SK-N-SH treated with all-trans-retinoic acid at 6 μM for 48 hours (cell line): Measurements from ENCODE around the gene EIF3A.

Experiments
- ATAC-seq: fragments of 200-7000 bp; cut with Tn5 transposase; 3 replicates; pipeline ENCODE4 v1.9.1; 2020; ENCODE audit warnings: mild to moderate bottlenecking, moderate library complexity
- ARNTL ChIP-seq: fragments of 450-650 bp; formaldehyde crosslinking; IDR thresholded peaks from 2 replicates; pipeline ENCODE4 v1.5.0; 2020; ENCODE audit warnings: low read depth, mild to moderate bottlenecking, moderate library complexity, borderline replicate concordance
- CSDC2 ChIP-seq: fragments of 250-450 bp; sonication (Bioruptor Pico); IDR thresholded peaks from 2 replicates; pipeline ENCODE4 v1.5.0; 2020; ENCODE audit warnings: mild to moderate bottlenecking, moderate library complexity
- CSRNP3 ChIP-seq: fragments of 250-450 bp; sonication (Bioruptor Pico); IDR thresholded peaks from 2 replicates; pipeline ENCODE4 v1.5.1; 2021; ENCODE audit warnings: mild to moderate bottlenecking, moderate library complexity
- ESRRG ChIP-seq: fragments of 250-450 bp; sonication (Bioruptor Pico); IDR thresholded peaks from 2 replicates; pipeline ENCODE4 v1.6.1; 2021; ENCODE audit warnings: mild to moderate bottlenecking
- GLIS3 ChIP-seq: fragments of 250-450 bp; sonication (Bioruptor Pico); IDR thresholded peaks from 2 replicates; pipeline ENCODE4 v1.5.0; 2020; ENCODE audit warnings: mild to moderate bottlenecking, moderate library complexity
- ISL1 ChIP-seq: fragments of 250-450 bp; sonication (Bioruptor Pico); IDR thresholded peaks from 2 replicates; pipeline ENCODE4 v2.1.2; 2022; ENCODE audit warnings: mild to moderate bottlenecking, moderate library complexity
- OSR1 ChIP-seq: fragments of 250-450 bp; sonication (Bioruptor Pico); IDR thresholded peaks from 2 replicates; pipeline ENCODE4 v1.8.0; 2022; ENCODE audit warnings: moderate library complexity, mild to moderate bottlenecking, inconsistent platforms
- POU6F1 ChIP-seq: fragments of 250-450 bp; sonication (Bioruptor Pico); IDR thresholded peaks from 2 replicates; pipeline ENCODE4 v1.8.0; 2021; ENCODE audit warnings: low read depth, mild to moderate bottlenecking, moderate library complexity, borderline replicate concordance
- PPARA ChIP-seq: fragments of 250-450 bp; sonication (Bioruptor Pico); IDR thresholded peaks from 2 replicates; pipeline ENCODE4 v1.5.0; 2020; ENCODE audit warnings: mild to moderate bottlenecking, borderline replicate concordance
- SNAI2 ChIP-seq: fragments of 250-450 bp; sonication (Bioruptor Pico); IDR thresholded peaks from 2 replicates; pipeline ENCODE4 v1.5.0; 2020; ENCODE audit warnings: mild to moderate bottlenecking, moderate library complexity
- TCF4 ChIP-seq: fragments of 250-450 bp; sonication (Bioruptor Pico); IDR thresholded peaks from 2 replicates; pipeline ENCODE4 v1.8.0; 2021; ENCODE audit warnings: mild to moderate bottlenecking, moderate library complexity, borderline replicate concordance
- TOX ChIP-seq: fragments of 250-450 bp; sonication (Bioruptor Pico); IDR thresholded peaks from 2 replicates; pipeline ENCODE4 v1.8.0; 2021; ENCODE audit warnings: mild to moderate bottlenecking, moderate library complexity, borderline replicate concordance
- ZC3H10 ChIP-seq: fragments of 250-450 bp; sonication (Bioruptor Pico); IDR thresholded peaks from 2 replicates; pipeline ENCODE4 v1.5.1; 2021; ENCODE audit warnings: mild to moderate bottlenecking, moderate library complexity
- ZFP3 ChIP-seq: fragments of 250-450 bp; sonication (Bioruptor Pico); IDR thresholded peaks from 2 replicates; pipeline ENCODE4 v1.5.0; 2020; ENCODE audit warnings: mild to moderate bottlenecking, moderate library complexity
- ZFP30 ChIP-seq: fragments of 450-650 bp; formaldehyde crosslinking; IDR thresholded peaks from 2 replicates; pipeline ENCODE4 v1.5.0; 2022; ENCODE audit warnings: mild to moderate bottlenecking, moderate library complexity
- ZNF565 ChIP-seq: fragments of 450-650 bp; formaldehyde crosslinking; conservative IDR thresholded peaks from 2 replicates; pipeline ENCODE4 v1.5.0; 2020; ENCODE audit warnings: low read depth, mild to moderate bottlenecking, moderate library complexity
- ZNF70 ChIP-seq: fragments of 450-650 bp; formaldehyde crosslinking; IDR thresholded peaks from 2 replicates; pipeline ENCODE4 v1.5.0; 2020; ENCODE audit warnings: mild to moderate bottlenecking, moderate library complexity
- ZNF8 ChIP-seq: fragments of 450-650 bp; formaldehyde crosslinking; IDR thresholded peaks from 2 replicates; pipeline ENCODE4 v1.5.0; 2020; ENCODE audit warnings: mild to moderate bottlenecking, moderate library complexity
- TF ChIP-seq, protein P1 (sequence below): fragments of 250-450 bp; sonication (Bioruptor Pico); IDR thresholded peaks from 2 replicates; pipeline ENCODE4 v1.8.0; 2020; ENCODE audit warnings: mild to moderate bottlenecking, moderate library complexity, borderline replicate concordance
- TF ChIP-seq, protein P2 (sequence below): fragments of 250-450 bp; sonication (Bioruptor Pico); IDR thresholded peaks from 2 replicates; pipeline ENCODE4 v1.5.1; 2020; ENCODE audit warnings: low read depth, mild to moderate bottlenecking, moderate library complexity

The EIF3A gene

GRCh38 chr10:119120875-119121274 is 40.3 kb upstream of the EIF3A start:
- ATAC-seq = no peak
- TF ChIP-seq ZFP3 (no peak), ISL1 (CRISPR knock-in tag) (no peak), ARNTL (no peak), OSR1 (no peak)

- no peak for ATAC-seq
These were observed 39.8 kb upstream of the EIF3A start for GRCh38 chr10:119120413-119120867.

GRCh38 chr10:119119400-119119799 is 38.8 kb upstream of the EIF3A start:
- no peak for ATAC-seq
- TF ChIP-seq ZFP3 (no peak), POU6F1 (no peak), ZNF8 (CRISPR knock-in tag) (no peak), ZC3H10 (CRISPR knock-in tag) (no peak), ISL1 (CRISPR knock-in tag) (no peak), PPARA (CRISPR knock-in tag) (no peak)

More at GRCh38 chr10:119120413-119120867, 39.8 kb upstream of the EIF3A start:
- TF ChIP-seq OSR1 (no peak), CSRNP3 (no peak), SNAI2 (CRISPR knock-in tag) (no peak), ZNF565 (no peak), ISL1 (CRISPR knock-in tag) (no peak), ESRRG (no peak), ARNTL (no peak), ZNF8 (CRISPR knock-in tag) (no peak)
- TF ChIP-seq, protein P1, sequence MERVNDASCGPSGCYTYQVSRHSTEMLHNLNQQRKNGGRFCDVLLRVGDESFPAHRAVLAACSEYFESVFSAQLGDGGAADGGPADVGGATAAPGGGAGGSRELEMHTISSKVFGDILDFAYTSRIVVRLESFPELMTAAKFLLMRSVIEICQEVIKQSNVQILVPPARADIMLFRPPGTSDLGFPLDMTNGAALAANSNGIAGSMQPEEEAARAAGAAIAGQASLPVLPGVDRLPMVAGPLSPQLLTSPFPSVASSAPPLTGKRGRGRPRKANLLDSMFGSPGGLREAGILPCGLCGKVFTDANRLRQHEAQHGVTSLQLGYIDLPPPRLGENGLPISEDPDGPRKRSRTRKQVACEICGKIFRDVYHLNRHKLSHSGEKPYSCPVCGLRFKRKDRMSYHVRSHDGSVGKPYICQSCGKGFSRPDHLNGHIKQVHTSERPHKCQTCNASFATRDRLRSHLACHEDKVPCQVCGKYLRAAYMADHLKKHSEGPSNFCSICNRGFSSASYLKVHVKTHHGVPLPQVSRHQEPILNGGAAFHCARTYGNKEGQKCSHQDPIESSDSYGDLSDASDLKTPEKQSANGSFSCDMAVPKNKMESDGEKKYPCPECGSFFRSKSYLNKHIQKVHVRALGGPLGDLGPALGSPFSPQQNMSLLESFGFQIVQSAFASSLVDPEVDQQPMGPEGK (CRISPR knock-in tag) = no peak
- TF ChIP-seq, protein P2, sequence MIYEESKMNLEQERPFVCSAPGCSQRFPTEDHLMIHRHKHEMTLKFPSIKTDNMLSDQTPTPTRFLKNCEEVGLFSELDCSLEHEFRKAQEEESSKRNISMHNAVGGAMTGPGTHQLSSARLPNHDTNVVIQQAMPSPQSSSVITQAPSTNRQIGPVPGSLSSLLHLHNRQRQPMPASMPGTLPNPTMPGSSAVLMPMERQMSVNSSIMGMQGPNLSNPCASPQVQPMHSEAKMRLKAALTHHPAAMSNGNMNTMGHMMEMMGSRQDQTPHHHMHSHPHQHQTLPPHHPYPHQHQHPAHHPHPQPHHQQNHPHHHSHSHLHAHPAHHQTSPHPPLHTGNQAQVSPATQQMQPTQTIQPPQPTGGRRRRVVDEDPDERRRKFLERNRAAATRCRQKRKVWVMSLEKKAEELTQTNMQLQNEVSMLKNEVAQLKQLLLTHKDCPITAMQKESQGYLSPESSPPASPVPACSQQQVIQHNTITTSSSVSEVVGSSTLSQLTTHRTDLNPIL (CRISPR knock-in tag) = no peak

GRCh38 chr10:119118231-119118630 is 37.6 kb upstream of the EIF3A start:
- no peak for ATAC-seq
- TF ChIP-seq ZNF70 (CRISPR knock-in tag) (no peak), TOX (CRISPR knock-in tag) (no peak), OSR1 (no peak), ZFP3 (no peak), ZNF565 (no peak), POU6F1 (no peak), ZFP30 (CRISPR knock-in tag) (no peak), TCF4 (CRISPR knock-in tag) (no peak), GLIS3 (CRISPR knock-in tag) (no peak), ESRRG (no peak), ISL1 (CRISPR knock-in tag) (no peak), ZC3H10 (CRISPR knock-in tag) (no peak), ZNF8 (CRISPR knock-in tag) (no peak), SNAI2 (CRISPR knock-in tag) (no peak), CSDC2 (CRISPR knock-in tag) (no peak)
- TF ChIP-seq, protein P1 (CRISPR knock-in tag) = no peak
- TF ChIP-seq, protein P2 (CRISPR knock-in tag) = no peak
